NT2/D1 (cell line): Measurements from ENCODE around the gene SOX6.

Experiments
- DNase-seq: peaks from one replicate; pipeline ENCODE4 v3.0.0-alpha.2; 2011; ENCODE audit warnings: low read depth, low spot score
- H3K27me3 ChIP-seq: 2 replicates; pipeline ENCODE4 v1.6.0; 2011; ENCODE audit warnings: mild to moderate bottlenecking; ENCODE audit not compliant: insufficient read length, insufficient read depth
- H3K36me3 ChIP-seq: 2 replicates; pipeline ENCODE4 v1.6.1; 2011; ENCODE audit warnings: mild to moderate bottlenecking, low read length, mixed read lengths; ENCODE audit not compliant: insufficient read depth, insufficient read length
- H3K4me1 ChIP-seq: 2 replicates; pipeline ENCODE4 v1.5.1; 2011; ENCODE audit not compliant: insufficient read depth, insufficient read length
- H3K4me3 ChIP-seq: 2 replicates; pipeline ENCODE4 v1.5.1; 2011; ENCODE audit warnings: low read depth; ENCODE audit not compliant: insufficient read length
- H3K9ac ChIP-seq: 2 replicates; pipeline ENCODE4 v1.6.0; 2011; ENCODE audit warnings: low read depth; ENCODE audit not compliant: insufficient read length
- H3K9me3 ChIP-seq: 2 replicates; pipeline ENCODE4 v1.5.1; 2011; ENCODE audit warnings: mild to moderate bottlenecking, low read length; ENCODE audit not compliant: insufficient read depth
- SUZ12 ChIP-seq: IDR thresholded peaks from 2 replicates; pipeline ENCODE4 v1.6.1; 2011; ENCODE audit not compliant: insufficient read length, insufficient read depth; ENCODE audit errors: extremely low read depth
- YY1 ChIP-seq: IDR thresholded peaks from 2 replicates; pipeline ENCODE4 v1.6.1; 2011; ENCODE audit not compliant: insufficient read length, insufficient read depth
- ZNF274 ChIP-seq: IDR thresholded peaks from 2 replicates; pipeline ENCODE4 v1.6.1; 2011; ENCODE audit warnings: mild to moderate bottlenecking, low read depth, low read length

SOX6 gene

GRCh38 chr11:16242806-16243205 lies 113.5 kb downstream of the SOX6 start:
- TF ChIP-seq SUZ12 (no peak), ZNF274 (no peak), YY1 (no peak)
- Histone ChIP-seq H3K27me3 (no peaks in the 10 kb centered on the region), H3K4me1 (no peaks in the 10 kb centered on the region), H3K36me3 (no peaks in the 10 kb centered on the region), H3K4me3 (no peak overlapping the region), H3K9me3 (no peaks in the 10 kb centered on the region), H3K9ac (no peak overlapping the region)
- no peak for DNase-seq

GRCh38 chr11:16240687-16241086 lies 115.7 kb downstream of the SOX6 start:
- Histone ChIP-seq H3K9ac (no peak overlapping the region), H3K27me3 (no peaks in the 10 kb centered on the region), H3K36me3 (no peaks in the 10 kb centered on the region), H3K9me3 (no peaks in the 10 kb centered on the region), H3K4me3 (no peak overlapping the region), H3K4me1 (no peaks in the 10 kb centered on the region)
- DNase-seq, result no peak
- TF ChIP-seq SUZ12, result no peak
- TF ChIP-seq YY1, result no peak

GRCh38 chr11:16239141-16240105 lies 116.9 kb downstream of the SOX6 start:
- Histone ChIP-seq H3K4me1 (no peaks in the 10 kb centered on the region), H3K27me3 (no peaks in the 10 kb centered on the region), H3K4me3 (no peak overlapping the region), H3K9me3 (no peaks in the 10 kb centered on the region), H3K9ac (no peak overlapping the region), H3K36me3 (no peaks in the 10 kb centered on the region)
- TF ChIP-seq YY1 (no peak), ZNF274 (no peak), SUZ12 (no peak)
- no peak for DNase-seq

- no peak overlapping the region for H3K9ac ChIP-seq
- no peaks in the 10 kb centered on the region for H3K4me1 ChIP-seq
- H3K4me3 ChIP-seq, result no peak overlapping the region
- DNase-seq, result no peak
- no peak for TF ChIP-seq SUZ12
- no peak for TF ChIP-seq YY1
- TF ChIP-seq ZNF274, result no peak
- H3K27me3 ChIP-seq, result no peaks in the 10 kb centered on the region
- H3K36me3 ChIP-seq, result no peaks in the 10 kb centered on the region
- H3K9me3 ChIP-seq, result no peaks in the 10 kb centered on the region
Measured at GRCh38 chr11:16226245-16226644, 130.1 kb downstream of the SOX6 start.

- H3K4me1 ChIP-seq, result no peaks in the 10 kb centered on the region
- DNase-seq, result no peak
- no peaks in the 10 kb centered on the region for H3K36me3 ChIP-seq
- no peak overlapping the region for H3K4me3 ChIP-seq
- no peaks in the 10 kb centered on the region for H3K27me3 ChIP-seq
- no peak for TF ChIP-seq SUZ12
- TF ChIP-seq YY1, result no peak
- TF ChIP-seq ZNF274, result no peak
- H3K9ac ChIP-seq, result no peak overlapping the region
- no peaks in the 10 kb centered on the region for H3K9me3 ChIP-seq
Measured at GRCh38 chr11:16225623-16226022, 130.7 kb downstream of the SOX6 start.

GRCh38 chr11:16223558-16223957 lies 132.8 kb downstream of the SOX6 start:
- Histone ChIP-seq H3K27me3 (no peaks in the 10 kb centered on the region), H3K4me3 (no peak overlapping the region), H3K9ac (no peak overlapping the region), H3K4me1 (no peaks in the 10 kb centered on the region), H3K9me3 (no peaks in the 10 kb centered on the region), H3K36me3 (no peaks in the 10 kb centered on the region)
- DNase-seq, result no peak
- TF ChIP-seq SUZ12 (no peak), ZNF274 (no peak), YY1 (no peak)

GRCh38 chr11:16217631-16218030 lies 138.7 kb downstream of the SOX6 start:
- H3K9me3 ChIP-seq, result no peaks in the 10 kb centered on the region

More at GRCh38 chr11:16217631-16218030, 138.7 kb downstream of the SOX6 start:
- Histone ChIP-seq H3K27me3 (no peaks in the 10 kb centered on the region), H3K4me3 (no peak overlapping the region), H3K36me3 (no peaks in the 10 kb centered on the region), H3K9ac (no peak overlapping the region), H3K4me1 (no peaks in the 10 kb centered on the region)
- no peak for DNase-seq
- TF ChIP-seq ZNF274 (no peak), SUZ12 (no peak), YY1 (no peak)
